ENCODE data around the gene POLD4. TPM values are rescaled to one million over a fixed set of nuclear protein-coding genes. Genes with fewer than 3 reads are reported as not detected.
A peak's percentile ranks its signal among the peaks of the same experiment; 100 is the strongest.

Gene POLD4
- total and polyA plus RNA-seq, 2 donors (not counting 3 experiments of a cell fraction or from before 2014, with no cell fraction given) = 50.1 to 204 TPM

DNA sequence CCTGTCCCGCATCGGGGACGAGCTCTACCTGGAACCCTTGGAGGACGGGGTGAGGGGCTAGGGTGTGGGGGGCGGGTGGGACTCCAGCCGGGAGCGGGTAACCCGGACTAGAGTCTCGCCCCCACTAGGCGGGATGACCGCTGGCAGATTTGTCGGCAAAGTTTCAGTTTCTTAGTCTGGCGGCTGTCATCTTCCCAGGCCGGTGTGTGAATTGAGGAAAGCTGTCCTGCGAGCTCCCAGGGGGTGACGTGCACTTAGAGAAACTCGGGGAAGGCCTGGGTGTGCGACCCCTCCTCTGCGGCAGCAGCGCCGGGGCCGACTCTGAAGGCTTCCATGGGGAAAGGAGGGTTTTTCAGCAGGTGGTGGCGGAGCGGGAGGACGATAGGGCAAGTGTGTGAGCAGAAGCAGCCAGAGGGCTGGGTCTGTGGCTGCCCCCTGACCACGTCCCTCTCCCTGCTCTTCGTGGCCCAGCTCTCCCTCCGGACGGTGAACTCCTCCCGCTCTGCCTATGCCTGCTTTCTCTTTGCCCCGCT, 38.9 kb upstream of the POLD4 start:
- no peaks in the 10 kb centered on the region for H4K20me1 ChIP-seq (replicated peaks; ENCODE audit: control insufficient read depth, extremely low read depth, insufficient read depth, low read length)
- intact Hi-C loops (cut with micrococcal nuclease) (loop anchor here (1.0 kb wide), 1 partner anchor 9 kb away; the partner anchor contains the start of gene PPP1CA), dilution Hi-C loops (cut with MboI; ENCODE audit: extremely low pct_ligation_motif_present, low sequenced_read_pairs) (no loop called here)
- peak overlapping the region; percentile 87 for H2AFZ ChIP-seq (ENCODE audit: low read depth, low read length)
- H3K36me3 ChIP-seq (ENCODE audit: control insufficient read depth in 2 of 2, extremely low read depth in 1 of 2, insufficient read depth in 2 of 2, low read length in 2 of 2) = peaks cover 0 to 5% of the 10 kb centered on the region in 2 experiments
- H3K27me3 ChIP-seq (ENCODE audit: control insufficient read depth in 2 of 2, insufficient read depth in 2 of 2, low read length in 2 of 2) = no peaks in the 10 kb centered on the region
- peak overlapping the region; percentile 62 for H3K9ac ChIP-seq (replicated peaks; ENCODE audit: extremely low read depth, insufficient read depth, low read length)
- H3K4me3 ChIP-seq (replicated peaks in 1 of 3; ENCODE audit: insufficient read depth in 1 of 3, low read depth in 1 of 3, low read length in 3 of 3) = peak overlapping the region; percentile 45 to 80 (median 68)
- peaks cover 15% of the 10 kb centered on the region for H3K4me1 ChIP-seq (ENCODE audit: control insufficient read depth, extremely low read depth, insufficient read depth, low read length)
- peak overlapping the region; percentile 60 for H3K4me2 ChIP-seq (ENCODE audit: insufficient read depth, low read length)
- POLR2A ChIA-PET = interaction anchor here (0.6 to 1.4 kb wide), 3 partner anchors 9 to 113 kb away, joined by 4 to 11 read pairs (median 8); partner anchors contain the start of genes PITPNM1 and PPP1CA
- no peaks in the 10 kb centered on the region for H3K9me1 ChIP-seq (replicated peaks; ENCODE audit: control insufficient read depth, extremely low read depth, insufficient read depth, low read length)
- FAIRE-seq = peak; percentile 8
- CTCF ChIA-PET = interaction anchor here (0.7 to 4.8 kb wide), 13 partner anchors 9 to 113 kb away, joined by 3 to 32 read pairs (median 5); partner anchors contain the start of genes PITPNM1 and PPP1CA
- no peaks in the 10 kb centered on the region for H3K9me3 ChIP-seq (replicated peaks; ENCODE audit: control insufficient read depth, insufficient read depth, low read length)
- TF ChIP-seq POLR2A (IDR thresholded peaks at IDR 0.05; ENCODE audit: low read depth, low read length) (no peak), MYC (IDR thresholded peaks at IDR 0.05; ENCODE audit: low read depth, low read length) (no peak), EZH2 (IDR thresholded peaks at IDR 0.05; ENCODE audit: borderline replicate concordance, low read depth, low read length, severe bottlenecking) (no peak), GATA2 (IDR thresholded peaks at IDR 0.05; ENCODE audit: insufficient read depth, insufficient read length, low read depth, low read length) (no peak), POLR2AphosphoS5 (IDR thresholded peaks at IDR 0.05; ENCODE audit: insufficient read depth, low read depth, low read length) (no peak), JUN (IDR thresholded peaks at IDR 0.05; ENCODE audit: borderline replicate concordance, insufficient read depth, insufficient read length, low read depth) (no peak), FOS (IDR thresholded peaks at IDR 0.05; ENCODE audit: borderline replicate concordance, insufficient read depth, low read length) (no peak)
- TF ChIP-seq, protein P1, sequence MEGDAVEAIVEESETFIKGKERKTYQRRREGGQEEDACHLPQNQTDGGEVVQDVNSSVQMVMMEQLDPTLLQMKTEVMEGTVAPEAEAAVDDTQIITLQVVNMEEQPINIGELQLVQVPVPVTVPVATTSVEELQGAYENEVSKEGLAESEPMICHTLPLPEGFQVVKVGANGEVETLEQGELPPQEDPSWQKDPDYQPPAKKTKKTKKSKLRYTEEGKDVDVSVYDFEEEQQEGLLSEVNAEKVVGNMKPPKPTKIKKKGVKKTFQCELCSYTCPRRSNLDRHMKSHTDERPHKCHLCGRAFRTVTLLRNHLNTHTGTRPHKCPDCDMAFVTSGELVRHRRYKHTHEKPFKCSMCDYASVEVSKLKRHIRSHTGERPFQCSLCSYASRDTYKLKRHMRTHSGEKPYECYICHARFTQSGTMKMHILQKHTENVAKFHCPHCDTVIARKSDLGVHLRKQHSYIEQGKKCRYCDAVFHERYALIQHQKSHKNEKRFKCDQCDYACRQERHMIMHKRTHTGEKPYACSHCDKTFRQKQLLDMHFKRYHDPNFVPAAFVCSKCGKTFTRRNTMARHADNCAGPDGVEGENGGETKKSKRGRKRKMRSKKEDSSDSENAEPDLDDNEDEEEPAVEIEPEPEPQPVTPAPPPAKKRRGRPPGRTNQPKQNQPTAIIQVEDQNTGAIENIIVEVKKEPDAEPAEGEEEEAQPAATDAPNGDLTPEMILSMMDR (IDR thresholded peaks at IDR 0.05; ENCODE audit: extremely low read depth in 1 of 2, insufficient read depth in 1 of 2, low read depth in 1 of 2, low read length in 2 of 2) = no peak
- TF ChIP-seq, protein P2, sequence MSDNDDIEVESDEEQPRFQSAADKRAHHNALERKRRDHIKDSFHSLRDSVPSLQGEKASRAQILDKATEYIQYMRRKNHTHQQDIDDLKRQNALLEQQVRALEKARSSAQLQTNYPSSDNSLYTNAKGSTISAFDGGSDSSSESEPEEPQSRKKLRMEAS (IDR thresholded peaks at IDR 0.05; ENCODE audit: insufficient read depth, insufficient read length) = no peak
- BruUV-seq (replicated peaks) = no TSS peak
- H3K79me2 ChIP-seq (ENCODE audit: control insufficient read depth, insufficient read depth, low read length) = peaks cover 4% of the 10 kb centered on the region
- no peak for DNase-seq (ENCODE audit: low read depth, low spot score)
- peak overlapping the region; percentile 19 for H3K27ac ChIP-seq (ENCODE audit: insufficient read depth, low read depth, low read length)
